ENCODE measurements around the gene SEPHS1. TPM values are rescaled to one million over a fixed set of nuclear protein-coding genes. Genes with fewer than 3 reads are reported as not detected.
A peak's percentile ranks its signal among the peaks of the same experiment; 100 is the strongest.
"Not testable (repeated sequence)": the region's sequence is repeated elsewhere in the genome, so short reads cannot be mapped to it uniquely, and the experiment has no call there.

Gene SEPHS1, protein sequence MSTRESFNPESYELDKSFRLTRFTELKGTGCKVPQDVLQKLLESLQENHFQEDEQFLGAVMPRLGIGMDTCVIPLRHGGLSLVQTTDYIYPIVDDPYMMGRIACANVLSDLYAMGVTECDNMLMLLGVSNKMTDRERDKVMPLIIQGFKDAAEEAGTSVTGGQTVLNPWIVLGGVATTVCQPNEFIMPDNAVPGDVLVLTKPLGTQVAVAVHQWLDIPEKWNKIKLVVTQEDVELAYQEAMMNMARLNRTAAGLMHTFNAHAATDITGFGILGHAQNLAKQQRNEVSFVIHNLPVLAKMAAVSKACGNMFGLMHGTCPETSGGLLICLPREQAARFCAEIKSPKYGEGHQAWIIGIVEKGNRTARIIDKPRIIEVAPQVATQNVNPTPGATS
- total RNA-seq: 38.3 TPM

DNA sequence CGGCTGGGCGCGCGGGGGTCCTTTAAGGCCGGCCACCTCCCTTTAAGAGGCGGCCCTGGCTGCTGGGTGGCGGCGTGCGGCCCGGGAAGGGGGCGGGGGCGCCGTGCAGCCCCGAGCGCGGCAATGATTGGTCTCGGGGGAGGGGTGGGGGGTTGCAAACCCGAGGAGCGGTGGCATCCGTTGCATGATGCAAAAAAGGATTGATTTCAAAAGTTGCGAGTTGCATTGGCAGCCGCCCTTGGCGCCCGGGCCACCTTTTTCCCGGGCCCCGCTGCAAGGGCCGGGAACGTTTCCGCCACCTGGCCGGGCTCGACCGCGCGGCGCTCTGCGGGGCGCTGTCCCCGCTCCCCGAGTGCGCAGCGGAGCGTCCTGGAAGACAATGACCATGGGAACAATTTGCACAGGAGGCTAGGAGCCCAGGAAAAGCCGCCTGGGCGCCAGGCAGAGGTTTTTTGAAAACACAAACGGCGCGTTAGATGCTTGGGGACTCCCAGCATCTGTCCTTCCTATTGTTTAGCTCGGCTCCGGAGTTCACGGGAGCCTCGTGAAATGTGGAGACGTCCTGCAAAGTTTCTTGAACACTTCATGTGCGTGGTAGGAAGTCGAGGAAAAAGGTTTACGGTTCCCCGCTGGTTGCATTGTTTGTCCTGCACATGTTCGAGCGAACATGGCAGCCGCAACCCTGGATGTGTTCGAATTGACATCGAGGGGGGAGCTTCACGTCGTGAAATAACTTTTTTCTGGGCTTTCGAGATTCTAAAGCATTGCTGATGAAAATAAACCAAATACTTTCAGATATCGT lies at the start of gene SEPHS1:
Gene SEPHS1, minus strand, starts transcription at position 78 of the 802 bp plus-strand sequence. CDS start 3,343 bp downstream, outside the sequence.
- peak; percentile 74 for DNase-seq

DNA sequence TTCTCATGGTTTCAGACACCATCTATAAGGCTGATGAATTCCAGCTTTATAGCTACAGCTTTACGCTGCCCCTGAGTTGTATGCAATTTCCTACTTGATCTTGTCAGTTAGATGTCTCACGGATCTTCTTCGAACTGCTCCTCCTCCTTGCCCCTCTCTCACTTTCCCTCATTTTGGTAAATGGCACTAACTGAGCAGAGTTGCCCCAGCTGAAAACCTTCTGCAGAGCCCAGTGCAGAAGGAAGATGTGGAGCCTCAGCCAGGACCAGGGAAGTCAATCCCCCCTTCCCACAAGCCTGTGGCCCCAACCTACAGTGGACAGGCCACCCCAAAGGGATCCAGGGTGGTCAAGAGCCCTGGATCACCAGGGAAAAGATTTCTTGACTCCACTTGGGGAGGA lies 49.0 kb upstream of the SEPHS1 start:
- no peak for DNase-seq

DNA sequence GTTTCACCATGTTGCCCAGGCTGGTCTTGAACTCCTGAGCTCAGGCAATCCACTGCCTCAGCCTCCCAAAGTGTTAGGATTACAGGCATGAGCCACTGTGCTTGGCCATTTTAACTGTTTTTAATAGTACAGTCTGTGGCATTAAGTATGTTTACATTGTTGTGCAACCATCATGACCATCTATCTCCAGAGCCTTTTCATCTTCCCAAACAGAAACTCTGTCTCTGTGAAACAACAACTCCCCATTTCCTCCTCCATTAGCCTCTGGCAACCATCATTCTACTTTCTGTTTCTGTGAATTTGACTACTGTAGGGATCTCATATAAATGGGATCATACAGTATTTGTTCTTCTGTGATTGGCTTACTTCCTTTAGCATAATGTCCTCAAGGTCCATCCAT lies 48.3 kb upstream of the SEPHS1 start:
- no peak for DNase-seq

DNA sequence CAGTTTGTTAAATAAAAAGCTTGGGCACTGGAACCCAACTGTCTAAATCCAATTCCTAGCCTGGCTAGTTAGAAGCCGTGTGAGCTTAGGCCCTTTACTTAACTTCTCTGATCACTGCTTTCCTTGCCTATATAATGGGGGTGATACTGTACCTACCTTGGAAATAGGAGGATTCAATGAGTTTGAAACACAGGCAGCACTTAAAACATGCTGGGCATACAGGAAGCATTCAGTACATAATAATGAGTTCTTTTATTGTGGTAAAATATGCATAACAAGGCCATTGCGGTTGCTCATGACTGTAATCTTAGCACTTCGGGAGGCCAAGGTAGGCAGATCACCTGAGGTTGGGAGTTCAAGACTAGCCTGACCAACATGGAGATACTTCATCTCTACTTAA lies 47.4 kb upstream of the SEPHS1 start:
- no peak for DNase-seq

DNA sequence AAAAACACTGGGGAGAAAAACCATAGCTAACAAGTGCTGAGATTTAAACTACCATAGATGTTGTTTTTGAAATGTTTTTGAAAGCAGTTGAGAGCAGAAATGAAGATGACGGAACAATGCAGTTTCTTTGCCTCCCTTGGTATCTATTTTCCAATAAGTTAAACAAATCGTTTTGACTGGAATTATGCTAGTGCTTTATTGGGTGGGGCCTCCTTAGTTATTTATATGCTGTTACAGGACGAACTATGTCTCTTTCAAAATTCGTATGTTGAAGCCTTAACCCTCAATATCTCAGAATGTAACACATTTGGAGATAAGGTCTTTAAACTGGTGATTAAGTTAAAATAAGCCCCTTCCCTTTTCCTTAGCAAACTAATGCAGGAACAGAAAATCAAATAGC lies 45.5 kb upstream of the SEPHS1 start:
- no peak for DNase-seq

GRCh38 chr10:13392701-13393100 lies 44.6 kb upstream of the SEPHS1 start:
- no peak for DNase-seq

DNA sequence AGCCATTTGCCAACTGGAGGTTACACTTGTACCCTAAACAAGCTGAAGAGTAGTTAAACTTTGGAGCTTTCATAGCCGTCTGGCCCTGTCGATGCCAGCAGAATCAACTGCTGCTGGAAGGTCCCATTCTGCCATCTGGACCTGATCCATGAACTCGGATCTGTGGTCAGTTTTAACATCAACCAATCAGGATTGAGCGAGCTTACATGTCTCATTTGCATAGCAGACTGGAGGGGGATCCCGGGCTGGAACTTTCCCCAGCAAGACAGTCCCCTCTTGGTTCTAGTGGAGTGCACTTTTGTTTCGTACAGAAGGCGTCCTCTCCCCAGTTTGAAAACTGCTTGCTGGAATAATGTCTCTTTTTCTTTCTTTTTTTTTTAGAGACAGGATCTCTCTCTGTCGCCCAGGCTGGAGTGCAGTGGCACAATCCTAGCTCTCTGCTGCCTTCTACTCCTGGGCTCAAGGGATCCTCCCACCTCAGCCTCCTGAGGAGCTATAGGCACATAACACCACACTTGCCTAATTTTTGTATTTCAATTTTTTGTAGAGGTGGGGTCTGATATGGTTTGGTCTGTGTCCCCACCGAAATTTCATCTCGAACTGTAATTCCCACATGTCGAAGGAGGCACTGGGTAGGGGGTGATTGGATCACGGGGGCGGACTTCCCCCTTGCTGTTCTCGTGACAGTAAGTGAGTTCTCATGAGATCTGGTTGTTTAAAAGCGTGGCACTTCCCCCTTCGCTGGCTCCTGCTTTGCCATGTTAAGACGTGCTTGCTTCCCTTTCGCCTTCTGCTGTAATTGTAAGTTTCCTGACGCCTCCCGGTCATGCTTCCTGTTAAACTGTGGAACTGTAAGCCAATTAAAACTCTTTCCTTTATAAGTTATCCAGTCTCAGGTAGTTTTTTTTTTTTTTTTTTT lies 42.8 kb upstream of the SEPHS1 start:
- DNase-seq: peak; percentile 17

- DNase-seq: no peak
Measured at GRCh38 chr10:13388478-13389230, 40.6 kb upstream of the SEPHS1 start.

GRCh38 chr10:13386021-13386420 lies 37.9 kb upstream of the SEPHS1 start:
- DNase-seq: no peak

GRCh38 chr10:13383399-13383761 lies 35.3 kb upstream of the SEPHS1 start:
- no peak for DNase-seq

- DNase-seq: no peak
Measured at GRCh38 chr10:13382703-13383398, 34.8 kb upstream of the SEPHS1 start.

DNA sequence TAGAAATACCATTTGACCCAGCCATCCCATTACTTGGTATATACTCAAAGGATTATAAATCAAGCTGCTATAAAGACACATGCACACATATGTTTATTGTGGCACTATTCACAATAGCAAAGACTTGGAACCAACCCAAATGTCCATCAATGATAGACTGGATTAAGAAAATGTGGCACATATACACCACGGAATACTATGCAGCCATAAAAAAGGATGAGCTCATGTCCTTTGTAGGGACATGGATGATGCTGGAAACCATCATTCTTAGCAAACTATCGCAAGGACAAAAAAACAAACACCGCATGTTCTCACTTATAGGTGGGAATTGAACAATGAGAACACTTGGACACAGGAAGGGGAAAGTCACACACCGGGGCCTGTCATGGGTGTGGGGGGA lies 31.0 kb upstream of the SEPHS1 start:
- DNase-seq: not testable (repeated sequence)

- no peak for DNase-seq
Measured at GRCh38 chr10:13376746-13377145, 28.7 kb upstream of the SEPHS1 start.

DNA sequence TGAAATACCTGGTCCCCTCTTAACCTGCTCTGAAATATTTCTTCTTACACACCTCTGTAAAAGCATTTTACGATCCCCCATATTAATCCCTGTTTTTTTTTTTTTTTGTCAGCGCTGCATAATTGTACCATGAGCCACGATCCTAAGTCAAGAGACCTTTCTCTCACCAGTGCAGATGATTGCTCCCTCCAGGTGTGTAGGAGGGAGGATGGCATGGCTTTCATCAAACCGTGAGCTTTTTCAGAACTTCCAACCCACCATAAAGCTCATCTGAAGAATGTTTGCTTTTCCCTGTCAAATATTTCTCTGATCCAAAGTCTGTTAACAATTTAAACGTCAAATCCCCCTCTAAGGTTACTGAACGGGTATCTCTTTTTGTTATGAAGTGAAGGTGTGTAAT lies 28.2 kb upstream of the SEPHS1 start:
- DNase-seq: no peak

- DNase-seq: no peak
Measured at GRCh38 chr10:13375791-13376190, 27.7 kb upstream of the SEPHS1 start.

DNA sequence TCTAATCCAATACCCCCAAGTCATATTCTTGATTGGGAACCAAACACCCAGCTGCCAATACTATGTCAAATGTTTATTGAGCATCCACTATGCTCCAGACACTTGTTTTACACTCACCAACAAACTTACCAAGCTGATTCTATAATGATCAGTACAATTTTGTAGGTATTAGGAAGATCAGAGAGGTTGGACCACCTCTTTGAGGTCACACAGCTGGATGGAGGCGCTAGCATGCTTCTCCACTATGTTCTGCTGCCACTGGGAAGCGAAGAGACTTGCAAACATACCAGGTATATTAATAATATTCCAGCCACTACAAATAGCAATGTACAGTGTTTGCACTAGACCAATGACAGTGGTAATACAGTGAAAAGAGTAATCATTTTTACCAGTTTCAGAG lies 25.6 kb upstream of the SEPHS1 start:
- DNase-seq: no peak

- DNase-seq: no peak
Measured at GRCh38 chr10:13372524-13372923, 24.4 kb upstream of the SEPHS1 start.

DNA sequence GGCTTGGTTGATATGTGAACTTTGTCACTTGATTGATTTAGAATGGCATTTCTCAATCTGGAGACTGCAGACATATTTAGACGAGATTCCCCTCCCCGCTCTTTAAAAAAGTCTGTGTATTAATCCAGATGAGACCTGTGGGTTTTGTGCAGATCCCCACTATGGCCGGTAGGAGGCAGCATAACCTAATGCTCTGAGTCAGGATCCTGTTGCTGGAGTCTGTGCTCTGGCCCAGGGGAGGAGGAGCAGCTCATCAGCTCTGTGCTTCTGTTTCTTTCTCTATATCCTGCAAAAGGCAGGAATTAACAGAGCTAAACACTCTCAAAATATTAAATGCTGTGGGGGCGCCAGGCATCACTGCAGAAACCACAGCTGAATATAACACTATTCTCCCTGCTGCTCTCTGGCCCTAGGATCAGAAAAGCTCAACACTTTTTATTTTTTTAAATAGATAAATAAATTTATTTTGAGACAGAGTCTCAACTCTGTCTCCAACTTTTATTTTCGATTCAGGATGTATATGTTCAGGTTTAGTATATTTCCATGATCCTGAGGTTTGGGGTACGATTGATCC lies 23.9 kb upstream of the SEPHS1 start:
- peak; percentile 85 for DNase-seq

- no peak for DNase-seq
Measured at GRCh38 chr10:13366891-13367290, 18.8 kb upstream of the SEPHS1 start.

DNA sequence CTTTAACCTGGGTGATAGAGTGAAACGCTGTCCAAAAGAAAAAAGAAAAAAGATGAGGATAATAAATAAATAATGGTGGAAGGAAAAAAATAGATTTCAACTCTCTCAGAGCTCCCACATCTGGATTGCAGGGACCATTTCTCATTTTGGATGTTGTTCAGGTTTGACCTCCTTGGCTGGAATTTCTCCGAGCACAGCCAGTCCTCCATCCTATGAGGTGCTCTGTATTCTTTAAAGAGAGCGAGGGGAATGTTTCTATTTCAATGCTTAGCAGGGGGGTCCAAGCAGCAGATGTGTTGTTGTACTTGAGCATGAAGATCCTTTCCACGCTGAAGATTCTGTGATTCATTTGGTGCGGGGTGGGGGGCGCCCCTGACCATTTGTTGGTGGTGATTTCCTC lies 17.7 kb upstream of the SEPHS1 start:
- DNase-seq: no peak

DNA sequence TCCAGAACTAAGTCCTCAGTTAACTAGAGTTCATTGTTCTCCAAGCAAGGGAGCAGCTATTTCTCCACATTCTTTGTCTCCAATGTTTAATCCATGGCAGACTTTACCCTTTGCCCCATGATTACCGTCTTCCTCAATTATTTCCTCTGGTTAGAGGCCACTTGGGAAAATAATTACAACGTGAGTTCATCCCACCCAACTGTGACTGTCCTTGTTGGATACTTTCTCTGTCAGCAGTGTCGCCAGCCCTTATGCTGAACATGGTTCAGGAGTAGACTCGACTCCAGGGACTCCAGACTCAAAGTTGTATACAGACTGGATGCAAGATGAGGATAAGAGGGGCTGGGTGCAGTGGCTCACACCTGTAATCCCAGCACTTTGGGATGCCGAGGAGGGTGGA lies 17.1 kb upstream of the SEPHS1 start:
- no peak for DNase-seq
